Upper lobe of left lung (tissue), 4 donors: ENCODE results near the gene DHX29.

Experiments
- CTCF ChIP-seq, 6 experiments: fragments of 450-650 bp in 4 of 6; fragments of 200-600 bp in 2 of 6; sonication (generic) in 2 of 6; IDR thresholded peaks; one replicate each; pipeline ENCODE4 v1.5.1; 2016 to 2019; ENCODE audit warnings: antibody characterized with exemption in 6 of 6
- EP300 ChIP-seq, 4 donors: sonication (generic); formaldehyde crosslinking; IDR thresholded peaks; one replicate each; pipeline ENCODE4 v1.5.1; 2017; ENCODE audit warnings: antibody characterized with exemption in 4 of 4, control low read depth in 2 of 4
- POLR2A ChIP-seq, 4 donors: fragments of 450-650 bp; IDR thresholded peaks; one replicate each; pipeline ENCODE4 v1.5.1; 2016 to 2017; ENCODE audit warnings: antibody characterized with exemption in 4 of 4, mild to moderate bottlenecking in 2 of 4
- POLR2AphosphoS5 ChIP-seq, 2 donors: sonication (generic); formaldehyde crosslinking; IDR thresholded peaks; one replicate each; pipeline ENCODE4 v1.5.1; 2017; ENCODE audit warnings: antibody characterized with exemption in 2 of 2

- TF ChIP-seq EP300 (IDR thresholded peaks at IDR 0.05) = no peak
- TF ChIP-seq CTCF (IDR thresholded peaks at IDR 0.05) = no peak
- no peak for TF ChIP-seq POLR2A (IDR thresholded peaks at IDR 0.05)
- no peak for TF ChIP-seq POLR2AphosphoS5 (IDR thresholded peaks at IDR 0.05)
Observed at GRCh38 chr5:55316289-55316688, 8.8 kb upstream of the DHX29 start.
